Endothelial cell of umbilical vein (primary cell): ENCODE data around the gene CASK. TPM values are rescaled to one million over a fixed set of nuclear protein-coding genes. Genes with fewer than 3 reads are reported as not detected.
A peak's percentile ranks its signal among the peaks of the same experiment; 100 is the strongest.

Experiments used
- BruUV-seq: library from RNA; stranded (reverse); fragments of 400-500 nt; replicated peaks from 2 replicates; lab custom pipeline; 2021; lab: Mats Ljungman, UMichigan
- CTCF ChIA-PET: fragments of 300-600, 350-600 bp; sonication (Branson Sonifier 250); formaldehyde crosslinking; loops from one replicate; lab custom pipeline; 2021; ENCODE audit warnings: antibody characterized with exemption, inconsistent platforms; lab: Charles Lee
- POLR2A ChIA-PET: fragments of 300-600, 350-600 bp; sonication (Branson Sonifier 250); formaldehyde crosslinking; loops from one replicate; lab custom pipeline; 2021; ENCODE audit warnings: antibody characterized with exemption, inconsistent platforms; lab: Charles Lee
- DNase-seq: peaks from one replicate; pipeline ENCODE4 v3.0.0-alpha.2; 2011; ENCODE audit warnings: low read depth, low spot score
- FAIRE-seq: peaks from 2 replicates; lab custom pipeline; 2011; peaks lifted over from hg19 to GRCh38; lab: Jason Lieb, UNC
- H2AFZ ChIP-seq: 2 replicates; pipeline ENCODE4 v1.6.0; 2012; ENCODE audit warnings: low read depth, low read length, control low read depth, inconsistent platforms
- H3K27ac ChIP-seq: 2 replicates; pipeline ENCODE4 v1.5.1; 2011; ENCODE audit warnings: low read depth, mild to moderate bottlenecking, control low read depth, low read length, moderate library complexity; ENCODE audit not compliant: insufficient read depth
- H3K27me3 ChIP-seq, 2 experiments: 2 replicates each; pipeline versions ENCODE4 v1.6.0 to v1.6.1; 2011; ENCODE audit warnings: low read length in 2 of 2, mixed read lengths in 1 of 2; ENCODE audit not compliant: control insufficient read depth in 2 of 2, insufficient read depth in 2 of 2
- H3K36me3 ChIP-seq, 2 experiments: 2 replicates in 1 of 2; 3 replicates in 1 of 2; pipeline ENCODE4 v1.5.1; 2011; ENCODE audit warnings: low read length in 2 of 2, mild to moderate bottlenecking in 1 of 2, moderate library complexity in 1 of 2; ENCODE audit not compliant: control insufficient read depth in 2 of 2, insufficient read depth in 2 of 2; ENCODE audit errors: extremely low read depth in 1 of 2
- H3K4me1 ChIP-seq: 3 replicates; pipeline ENCODE4 v1.5.1; 2011; ENCODE audit warnings: mild to moderate bottlenecking, low read length; ENCODE audit not compliant: control insufficient read depth, insufficient read depth; ENCODE audit errors: extremely low read depth
- H3K4me2 ChIP-seq: 2 replicates; pipeline ENCODE4 v1.6.1; 2011; ENCODE audit warnings: low read length, control low read depth, mixed read lengths; ENCODE audit not compliant: insufficient read depth
- H3K4me3 ChIP-seq, 3 experiments: fragments of 200-600 bp in 1 of 3; sonication (generic), shearing (Covaris generic) in 1 of 3; replicated peaks in 1 of 3; 2 replicates each; pipeline ENCODE4 v1.5.1; 2011 to 2016; ENCODE audit warnings: control low read depth in 3 of 3, low read length in 3 of 3, mild to moderate bottlenecking in 2 of 3, inconsistent platforms in 1 of 3, low read depth in 1 of 3, moderate library complexity in 1 of 3; ENCODE audit not compliant: insufficient read depth in 1 of 3
- H3K79me2 ChIP-seq: 2 replicates; pipeline ENCODE4 v1.6.0; 2012; ENCODE audit warnings: low read length, inconsistent platforms; ENCODE audit not compliant: control insufficient read depth, insufficient read depth
- H3K9ac ChIP-seq: replicated peaks from 2 replicates; pipeline ENCODE3; 2011; ENCODE audit warnings: low read length, control low read depth; ENCODE audit not compliant: insufficient read depth; ENCODE audit errors: extremely low read depth
- H3K9me1 ChIP-seq: replicated peaks from 3 replicates; pipeline ENCODE4 v1.6.0; 2011; ENCODE audit warnings: mild to moderate bottlenecking, low read length; ENCODE audit not compliant: control insufficient read depth, insufficient read depth; ENCODE audit errors: extremely low read depth
- H3K9me3 ChIP-seq: replicated peaks from 2 replicates; pipeline ENCODE4 v1.5.1; 2012; ENCODE audit warnings: low read length, inconsistent platforms; ENCODE audit not compliant: control insufficient read depth, insufficient read depth
- H4K20me1 ChIP-seq: replicated peaks from 2 replicates; pipeline ENCODE3; 2011; ENCODE audit warnings: mild to moderate bottlenecking, low read length; ENCODE audit not compliant: control insufficient read depth, insufficient read depth; ENCODE audit errors: extremely low read depth
- FOS ChIP-seq: IDR thresholded peaks from 2 replicates; pipeline ENCODE4 v1.6.1; 2011; ENCODE audit warnings: mild to moderate bottlenecking, low read length, moderate library complexity, borderline replicate concordance; ENCODE audit not compliant: insufficient read depth
- GATA2 ChIP-seq: IDR thresholded peaks from 2 replicates; pipeline ENCODE4 v1.7.0; 2011; ENCODE audit warnings: low read depth, mild to moderate bottlenecking, moderate library complexity, mixed read lengths, low read length; ENCODE audit not compliant: insufficient read length, insufficient read depth
- JUN ChIP-seq: IDR thresholded peaks from 2 replicates; pipeline ENCODE4 v1.6.1; 2011; ENCODE audit warnings: borderline replicate concordance, low read depth; ENCODE audit not compliant: insufficient read length, insufficient read depth
- MYC ChIP-seq: IDR thresholded peaks from one replicate; pipeline ENCODE4 v1.6.1; 2011; ENCODE audit warnings: mild to moderate bottlenecking, low read depth, low read length
- POLR2A ChIP-seq: IDR thresholded peaks from 2 replicates; pipeline ENCODE4 v1.6.1; 2012; ENCODE audit warnings: low read depth, mild to moderate bottlenecking, control low read depth, low read length
- POLR2AphosphoS5 ChIP-seq: IDR thresholded peaks from 2 replicates; pipeline ENCODE4 v1.6.1; 2012; ENCODE audit warnings: low read depth, mild to moderate bottlenecking, control low read depth, low read length, moderate library complexity; ENCODE audit not compliant: insufficient read depth
- dilution Hi-C: fragments of 300-500 bp; cut with MboI; formaldehyde crosslinking; loops from one replicate; pipeline ENCODE4 v1.15.0; 2019; ENCODE audit warnings: low sequenced_read_pairs; ENCODE audit not compliant: extremely low pct_ligation_motif_present
- intact Hi-C: fragments of 100-400 bp; cut with micrococcal nuclease; formaldehyde crosslinking; loops from one replicate; pipeline ENCODE4 v1.10.0; 2022
- polyA plus RNA-seq, 4 experiments: library from polyadenylated mRNA; depleted of rRNA in 3 of 4; stranded (reverse) in 3 of 4; unstranded in 1 of 4; fragments of >200 nt; gene quantifications; 2 replicates each; pipeline versions ENCODE4 v1.2.1 to v1.2.3, GENCODE V29; 2011 to 2012; ENCODE audit warnings: missing spikeins in 1 of 4
- total RNA-seq: library from RNA; stranded (reverse); gene quantifications from 2 replicates; pipeline ENCODE4 v1.2.3, GENCODE V29; 2021
- TF ChIP-seq, protein P1 (sequence below), 2 donors: IDR thresholded peaks; 1 replicate in 1 of 2; 2 replicates in 1 of 2; pipeline ENCODE4 v1.5.1; 2011; ENCODE audit warnings: low read length in 2 of 2, mild to moderate bottlenecking in 2 of 2, moderate library complexity in 2 of 2, control low read depth in 1 of 2, inconsistent platforms in 1 of 2, low read depth in 1 of 2; ENCODE audit not compliant: insufficient read depth in 1 of 2; ENCODE audit errors: extremely low read depth in 1 of 2

The CASK gene
- total and polyA plus RNA-seq, 2 donors (not counting 3 experiments of a cell fraction or from before 2014, with no cell fraction given), result 6.4 to 30.4 TPM

DNA sequence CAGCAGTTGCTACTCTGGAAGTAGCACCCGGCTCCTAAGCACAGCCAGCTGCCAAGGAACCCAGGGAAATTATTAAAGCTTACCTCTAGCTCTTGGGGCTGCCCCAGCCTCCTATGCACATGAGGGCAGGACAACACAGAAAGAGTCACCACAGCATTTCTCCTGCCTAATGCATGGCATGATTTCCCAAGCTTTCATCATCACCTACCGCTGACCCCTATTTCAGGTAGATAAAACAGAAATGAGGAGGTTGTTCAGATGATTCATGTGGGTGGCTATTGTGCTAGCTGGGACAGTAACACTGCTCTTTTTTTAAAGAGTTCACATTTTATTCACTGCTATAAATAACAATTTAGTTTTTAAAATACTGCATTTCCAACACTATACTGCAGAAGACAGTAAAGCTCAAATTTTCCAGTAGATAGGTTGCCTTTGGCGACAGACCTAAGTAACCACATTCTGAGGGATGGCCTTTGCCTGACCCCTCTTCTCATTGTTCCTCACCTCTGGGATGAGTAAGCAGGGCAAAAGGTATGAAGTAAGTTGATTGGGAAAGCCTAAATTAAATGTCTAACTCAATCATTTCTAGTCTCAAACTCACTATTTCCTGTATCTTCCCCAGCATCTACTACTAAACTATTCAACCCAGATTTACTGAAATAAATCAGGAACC, 16.7 kb downstream of the CASK start:
- no peak overlapping the region for H3K9ac ChIP-seq
- BruUV-seq, result no TSS peak
- H3K27ac ChIP-seq, result no peak overlapping the region
- no peaks in the 10 kb centered on the region for H4K20me1 ChIP-seq
- H2AFZ ChIP-seq, result no peak overlapping the region
- DNase-seq (peak; percentile 28), FAIRE-seq (no peak)
- ChIA-PET CTCF (no interaction called here), POLR2A (no interaction called here)
- dilution Hi-C loops, result no loop called here
- intact Hi-C loops, result no loop called here
- H3K4me3 ChIP-seq, result no peak overlapping the region
- no peak for TF ChIP-seq JUN
- TF ChIP-seq MYC, result no peak
- TF ChIP-seq GATA2, result no peak
- no peak for TF ChIP-seq POLR2AphosphoS5
- TF ChIP-seq, protein P1, sequence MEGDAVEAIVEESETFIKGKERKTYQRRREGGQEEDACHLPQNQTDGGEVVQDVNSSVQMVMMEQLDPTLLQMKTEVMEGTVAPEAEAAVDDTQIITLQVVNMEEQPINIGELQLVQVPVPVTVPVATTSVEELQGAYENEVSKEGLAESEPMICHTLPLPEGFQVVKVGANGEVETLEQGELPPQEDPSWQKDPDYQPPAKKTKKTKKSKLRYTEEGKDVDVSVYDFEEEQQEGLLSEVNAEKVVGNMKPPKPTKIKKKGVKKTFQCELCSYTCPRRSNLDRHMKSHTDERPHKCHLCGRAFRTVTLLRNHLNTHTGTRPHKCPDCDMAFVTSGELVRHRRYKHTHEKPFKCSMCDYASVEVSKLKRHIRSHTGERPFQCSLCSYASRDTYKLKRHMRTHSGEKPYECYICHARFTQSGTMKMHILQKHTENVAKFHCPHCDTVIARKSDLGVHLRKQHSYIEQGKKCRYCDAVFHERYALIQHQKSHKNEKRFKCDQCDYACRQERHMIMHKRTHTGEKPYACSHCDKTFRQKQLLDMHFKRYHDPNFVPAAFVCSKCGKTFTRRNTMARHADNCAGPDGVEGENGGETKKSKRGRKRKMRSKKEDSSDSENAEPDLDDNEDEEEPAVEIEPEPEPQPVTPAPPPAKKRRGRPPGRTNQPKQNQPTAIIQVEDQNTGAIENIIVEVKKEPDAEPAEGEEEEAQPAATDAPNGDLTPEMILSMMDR (IDR thresholded peaks at IDR 0.05; ENCODE audit: extremely low read depth in 1 of 2, insufficient read depth in 1 of 2, low read depth in 1 of 2, low read length in 2 of 2), result no peak
- no peak for TF ChIP-seq FOS
- no peak for TF ChIP-seq POLR2A
- H3K79me2 ChIP-seq, result no peaks in the 10 kb centered on the region
- no peaks in the 10 kb centered on the region for H3K4me1 ChIP-seq
- H3K36me3 ChIP-seq, result no peaks in the 10 kb centered on the region
- no peaks in the 10 kb centered on the region for H3K27me3 ChIP-seq
- H3K9me3 ChIP-seq, result no peaks in the 10 kb centered on the region
- H3K9me1 ChIP-seq, result no peaks in the 10 kb centered on the region
- H3K4me2 ChIP-seq, result no peak overlapping the region
